ENCODE measurements around the gene HOXB7.

HOXB7 gene

GRCh38 chr17:48622857-48623256 is 12.0 kb upstream of the HOXB7 start:
- no peak for DNase-seq

- DNase-seq: no peak
Observed at GRCh38 chr17:48621410-48622392, 10.9 kb upstream of the HOXB7 start.

GRCh38 chr17:48620461-48621139 is 9.8 kb upstream of the HOXB7 start:
- no peak for DNase-seq

GRCh38 chr17:48619826-48620449 is 9.1 kb upstream of the HOXB7 start:
- DNase-seq: no peak

GRCh38 chr17:48618256-48618896 is 7.6 kb upstream of the HOXB7 start:
- DNase-seq: peak; percentile 85

GRCh38 chr17:48617471-48618255 is 6.8 kb upstream of the HOXB7 start:
- DNase-seq: no peak

- DNase-seq: no peak
Observed at GRCh38 chr17:48616717-48617470, 6.1 kb upstream of the HOXB7 start.

GRCh38 chr17:48615963-48616716 is 5.3 kb upstream of the HOXB7 start:
- no peak for DNase-seq

- DNase-seq: no peak
Observed at GRCh38 chr17:48615047-48615962, 4.5 kb upstream of the HOXB7 start, which contains the start of gene HOXB8. HOXB8 (minus strand) TSS chr17:48615292; CDS start chr17:48614704, 588 bp downstream.

- no peak for DNase-seq
Observed at GRCh38 chr17:48613862-48614694, 3.3 kb upstream of the HOXB7 start.

- peak; percentile 53 for DNase-seq
Observed at GRCh38 chr17:48612854-48613691, 2.3 kb upstream of the HOXB7 start.

GRCh38 chr17:48612456-48612853 is 1.6 kb upstream of the HOXB7 start:
- no peak for DNase-seq

GRCh38 chr17:48611681-48612455 is 1.1 kb upstream of the HOXB7 start:
- DNase-seq: no peak

GRCh38 chr17:48611213-48611612 is 396 bp upstream of the HOXB7 start:
- no peak for DNase-seq

- no peak for DNase-seq
Observed at GRCh38 chr17:48609759-48610281, 997 bp downstream of the HOXB7 start.

- DNase-seq: no peak
Observed at GRCh38 chr17:48609033-48609432, 1.8 kb downstream of the HOXB7 start.

GRCh38 chr17:48608494-48608834 is 2.4 kb downstream of the HOXB7 start:
- DNase-seq: no peak

All from stimulated activated CD4-positive, alpha-beta T cell treated with anti-CD3 and anti-CD28 coated beads, Interleukin-4, amount 100 ng/mL, for 24 hours (primary cell).